B cell (primary cell): ENCODE results near the gene WDR18.

Experiments
- CTCF ChIP-seq: fragments of 200-600 bp; IDR thresholded peaks from one replicate; pipeline ENCODE4 v1.8.0; 2022; ENCODE audit warnings: antibody characterized with exemption, mild to moderate bottlenecking
- EZH2 ChIP-seq: IDR thresholded peaks from 2 replicates; pipeline ENCODE4 v1.6.1; 2012; ENCODE audit warnings: borderline replicate concordance, low read depth, mild to moderate bottlenecking, moderate library complexity, low read length; ENCODE audit not compliant: insufficient read depth, poor library complexity, severe bottlenecking

DNA sequence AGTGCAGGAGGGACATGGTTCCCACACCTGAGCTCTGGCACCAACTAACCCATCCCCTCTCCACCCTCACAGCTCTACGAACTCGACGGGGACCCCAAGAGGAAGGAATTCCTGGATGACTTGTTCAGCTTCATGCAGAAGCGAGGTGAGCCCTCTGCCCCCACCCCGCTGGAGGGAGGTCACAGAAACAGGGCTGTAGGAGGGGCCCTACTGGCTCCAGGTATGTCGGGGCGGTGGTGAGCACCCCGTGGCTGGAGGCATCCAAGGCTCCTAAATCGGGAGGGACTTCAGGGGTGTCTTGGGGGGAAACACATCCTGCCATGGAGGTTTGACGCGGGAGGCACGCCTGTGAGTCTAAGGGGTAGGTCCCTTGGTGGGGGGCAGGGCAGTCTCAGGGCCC, 24.1 kb upstream of the WDR18 start:
- TF ChIP-seq CTCF = no peak
- no peak for TF ChIP-seq EZH2
